Activated B cell treated with CpG ODN at 0.5 μM for 24 hours (primary cell): Measurements from ENCODE around the gene CCDC159. TPM values are rescaled to one million over a fixed set of nuclear protein-coding genes. Genes with fewer than 3 reads are reported as not detected.
A peak's percentile ranks its signal among the peaks of the same experiment; 100 is the strongest.

ENCODE experiments used
- ATAC-seq: fragments of 200-7000 bp; cut with Tn5 transposase; one replicate; pipeline ENCODE4 v1.10.0; 2021; ENCODE audit warnings: low read depth, mild to moderate bottlenecking, moderate library complexity
- CTCF ChIA-PET: fragments of 350-600 bp; sonication (Branson Sonifier 250); formaldehyde crosslinking; loops from one replicate; lab custom pipeline; 2021; ENCODE audit warnings: antibody characterized with exemption; lab: Charles Lee
- POLR2A ChIA-PET: fragments of 350-600 bp; sonication (Branson Sonifier 250); formaldehyde crosslinking; loops from one replicate; lab custom pipeline; 2021; ENCODE audit warnings: antibody characterized with exemption; lab: Charles Lee
- DNase-seq: peaks from one replicate; pipeline ENCODE4 v3.0.0; 2022
- H3K27ac Mint-ChIP-seq: one replicate; pipeline ENCODE4 v1.8.0; 2020; ENCODE audit warnings: mixed read lengths
- H3K27me3 Mint-ChIP-seq: one replicate; pipeline ENCODE4 v1.8.0; 2021; ENCODE audit warnings: mixed read lengths
- H3K36me3 Mint-ChIP-seq: one replicate; pipeline ENCODE4 v1.8.0; 2021; ENCODE audit warnings: low read depth, mixed read lengths
- H3K4me1 Mint-ChIP-seq: one replicate; pipeline ENCODE4 v1.8.0; 2021; ENCODE audit warnings: mixed read lengths
- H3K4me3 Mint-ChIP-seq: one replicate; pipeline ENCODE4 v1.8.0; 2020; ENCODE audit warnings: mild to moderate bottlenecking, mixed read lengths
- H3K9me3 Mint-ChIP-seq: one replicate; pipeline ENCODE4 v1.8.0; 2020; ENCODE audit warnings: mixed read lengths
- intact Hi-C: fragments of 100-400 bp; cut with micrococcal nuclease; formaldehyde crosslinking; loops from one replicate; pipeline ENCODE4 v1.15.1; 2024
- total RNA-seq: library from RNA; stranded (reverse); gene quantifications from 2 replicates; pipeline ENCODE4 v1.2.3, GENCODE V29; 2022
- TF ChIP-seq, protein P1 (sequence below): fragments of 200-600 bp; IDR thresholded peaks from one replicate; pipeline ENCODE4 v1.8.0; 2022; ENCODE audit warnings: antibody characterized with exemption, mild to moderate bottlenecking

Gene CCDC159
- total RNA-seq, 1 donor from 2014 or later: 32.1 TPM

DNA sequence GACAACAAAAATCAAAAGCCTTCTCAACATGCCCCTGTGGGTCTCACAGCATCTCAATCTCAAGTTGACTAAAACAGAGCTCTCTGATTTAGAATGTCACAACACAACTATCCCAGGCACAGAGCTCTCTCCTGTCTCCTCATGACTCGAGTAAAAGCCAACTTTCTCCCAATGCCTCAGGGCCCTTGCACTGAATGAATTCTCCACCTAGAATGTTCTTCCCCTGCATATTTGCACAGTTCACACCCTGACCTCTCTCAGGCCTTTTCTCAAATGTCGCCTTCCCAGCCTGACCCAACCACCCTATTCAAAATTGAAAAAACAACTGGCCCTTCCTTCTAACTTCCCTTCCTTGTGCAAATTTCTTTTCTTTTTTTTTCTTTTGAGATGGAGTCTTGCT is 24.4 kb downstream of the CCDC159 start:
- Mint-ChIP-seq H3K4me3 (no peak overlapping the region), H3K36me3 (peaks cover 30% of the 10 kb centered on the region), H3K27ac (no peak overlapping the region), H3K4me1 (peaks cover 6% of the 10 kb centered on the region), H3K27me3 (no peaks in the 10 kb centered on the region), H3K9me3 (no peaks in the 10 kb centered on the region)
- POLR2A ChIA-PET: interaction anchor here (0.6 kb wide), 1 partner anchor 43 kb away, joined by 9 read pairs; no protein-coding TSS in a partner anchor
- no peak for DNase-seq
- intact Hi-C loops: no loop called here
- no peak for ATAC-seq
- TF ChIP-seq, protein P1, sequence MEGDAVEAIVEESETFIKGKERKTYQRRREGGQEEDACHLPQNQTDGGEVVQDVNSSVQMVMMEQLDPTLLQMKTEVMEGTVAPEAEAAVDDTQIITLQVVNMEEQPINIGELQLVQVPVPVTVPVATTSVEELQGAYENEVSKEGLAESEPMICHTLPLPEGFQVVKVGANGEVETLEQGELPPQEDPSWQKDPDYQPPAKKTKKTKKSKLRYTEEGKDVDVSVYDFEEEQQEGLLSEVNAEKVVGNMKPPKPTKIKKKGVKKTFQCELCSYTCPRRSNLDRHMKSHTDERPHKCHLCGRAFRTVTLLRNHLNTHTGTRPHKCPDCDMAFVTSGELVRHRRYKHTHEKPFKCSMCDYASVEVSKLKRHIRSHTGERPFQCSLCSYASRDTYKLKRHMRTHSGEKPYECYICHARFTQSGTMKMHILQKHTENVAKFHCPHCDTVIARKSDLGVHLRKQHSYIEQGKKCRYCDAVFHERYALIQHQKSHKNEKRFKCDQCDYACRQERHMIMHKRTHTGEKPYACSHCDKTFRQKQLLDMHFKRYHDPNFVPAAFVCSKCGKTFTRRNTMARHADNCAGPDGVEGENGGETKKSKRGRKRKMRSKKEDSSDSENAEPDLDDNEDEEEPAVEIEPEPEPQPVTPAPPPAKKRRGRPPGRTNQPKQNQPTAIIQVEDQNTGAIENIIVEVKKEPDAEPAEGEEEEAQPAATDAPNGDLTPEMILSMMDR: no peak
- CTCF ChIA-PET: no interaction called here

DNA sequence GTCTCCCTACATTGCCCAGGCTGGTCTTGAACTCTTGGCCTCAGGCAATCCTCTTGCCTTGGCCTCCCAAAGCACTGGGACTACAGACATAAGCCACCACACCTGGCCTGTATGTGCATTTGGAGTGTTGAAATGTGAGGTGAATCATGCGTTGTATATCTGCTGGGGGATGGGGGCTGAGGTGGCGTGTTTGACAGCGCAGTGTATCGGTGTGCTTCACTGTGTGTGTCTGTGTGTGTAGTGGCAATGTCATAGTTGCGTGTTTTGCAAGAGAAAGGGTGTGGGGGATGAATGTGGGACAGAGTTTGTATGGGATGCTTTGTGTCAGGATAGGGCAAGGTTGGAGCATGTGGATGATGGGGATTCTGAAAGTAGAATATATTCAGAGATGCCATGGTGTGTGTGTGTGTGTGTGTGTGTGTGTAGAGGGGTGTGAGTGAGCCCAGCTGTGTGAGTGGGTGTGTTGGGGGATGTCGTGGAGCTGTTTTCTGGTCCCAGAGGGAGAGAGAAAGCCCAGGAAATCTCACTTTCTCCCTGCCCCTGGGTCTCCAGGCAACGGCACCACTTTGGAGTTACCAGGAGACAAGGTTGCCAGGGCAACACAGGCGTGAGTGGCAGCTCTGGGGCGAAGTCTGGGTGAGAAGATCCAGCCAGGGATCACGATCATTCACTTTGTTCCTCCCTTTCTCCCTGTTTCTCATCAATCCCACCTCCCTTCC is 27.0 kb downstream of the CCDC159 start:
- H3K4me3 Mint-ChIP-seq: no peak overlapping the region
- ChIA-PET CTCF (interaction anchor here (0.7 to 2.9 kb wide), 2 partner anchors 10 kb away, joined by 3 to 16 read pairs; partner anchors contain the start of gene EPOR), POLR2A (interaction anchor here (0.5 to 3.0 kb wide), 7 partner anchors 10 to 641 kb away, joined by 4 to 65 read pairs (median 15); partner anchors contain the start of genes CCDC159, EPOR and TMEM205)
- H3K36me3 Mint-ChIP-seq: peaks cover 27% of the 10 kb centered on the region
- no peak for ATAC-seq
- no peak for DNase-seq
- no peaks in the 10 kb centered on the region for H3K27me3 Mint-ChIP-seq
- H3K4me1 Mint-ChIP-seq: peaks cover 18% of the 10 kb centered on the region
- no peak overlapping the region for H3K27ac Mint-ChIP-seq
- TF ChIP-seq, protein P1: no peak
- intact Hi-C loops: no loop called here
- H3K9me3 Mint-ChIP-seq: no peaks in the 10 kb centered on the region

DNA sequence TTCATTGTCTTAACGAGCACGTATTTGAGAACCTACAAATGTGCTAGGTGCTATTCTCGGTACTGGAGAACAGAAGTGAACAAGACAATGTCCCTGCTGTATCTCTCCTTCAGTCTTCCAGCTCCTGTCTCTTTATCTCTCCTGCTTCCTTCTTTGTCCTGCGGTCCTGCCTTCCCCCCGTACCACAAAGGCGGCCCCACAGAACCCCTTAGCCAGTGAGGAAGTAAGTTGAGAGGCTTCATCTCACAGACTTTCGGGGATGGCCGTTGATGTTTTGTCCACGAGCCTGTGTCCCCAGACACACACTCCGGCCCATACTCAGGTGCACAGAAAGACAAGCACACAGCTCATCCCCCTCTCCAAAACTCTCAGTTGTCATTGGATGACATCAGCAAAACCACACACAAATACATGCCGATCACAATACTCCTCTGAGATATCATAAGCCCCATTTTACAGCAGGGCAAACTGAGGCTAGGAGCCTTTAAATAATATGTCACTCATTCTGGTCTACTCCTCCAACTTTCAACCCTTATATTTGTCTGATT is 27.6 kb downstream of the CCDC159 start:
- H3K4me1 Mint-ChIP-seq: peaks cover 18% of the 10 kb centered on the region
- POLR2A ChIA-PET: interaction anchor here (0.5 to 3.5 kb wide), 28 partner anchors 10 to 1123 kb away, joined by 3 to 65 read pairs (median 6); partner anchors contain the start of genes CCDC159, ECSIT, ELAVL3 and EPOR

DNA sequence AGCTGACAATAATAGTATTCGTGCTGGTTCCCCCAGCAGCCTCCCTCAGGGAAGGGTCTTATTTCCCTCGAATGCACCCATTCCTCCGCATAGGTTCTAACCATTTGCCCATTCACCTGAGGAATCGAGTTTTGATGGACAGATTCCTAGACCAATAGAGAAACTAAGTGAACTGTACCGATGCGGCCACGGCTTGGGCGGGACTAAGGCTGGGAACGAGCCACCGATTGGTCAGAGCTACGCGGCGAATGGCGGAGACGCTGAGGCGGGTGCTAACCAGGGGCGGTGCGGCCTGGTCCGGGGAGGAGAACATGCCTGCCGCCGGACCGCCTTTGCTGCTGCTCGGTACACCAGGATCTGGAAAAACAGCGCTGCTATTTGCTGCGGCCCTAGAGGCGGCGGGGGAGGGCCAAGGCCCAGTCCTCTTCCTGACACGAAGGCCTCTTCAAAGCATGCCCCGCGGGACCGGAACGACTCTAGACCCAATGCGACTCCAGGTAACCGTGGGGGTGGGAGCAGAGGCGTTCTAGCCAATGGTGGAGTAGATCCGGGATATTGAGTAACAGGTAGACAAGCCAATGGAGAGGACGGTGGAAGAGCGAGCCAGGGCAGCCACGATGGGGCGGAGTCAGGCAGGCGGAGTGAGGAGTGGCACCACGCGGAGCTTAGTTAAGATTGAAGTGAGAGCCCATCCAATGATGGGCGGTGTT is 28.3 kb downstream of the CCDC159 start, which contains the start of gene SWSAP1:
Gene SWSAP1 (plus strand): TSS at position 234 of the 710 bp plus-strand sequence. CDS start 15 bp downstream, at position 249.
- intact Hi-C loops: loop anchor here (1.0 kb wide), 4 partner anchors 9 to 61 kb away; partner anchors contain the start of genes CCDC159, ODAD3, PRKCSH and TMEM205
- peak; percentile 93 for DNase-seq
- peaks cover 17% of the 10 kb centered on the region for H3K4me1 Mint-ChIP-seq
- H3K36me3 Mint-ChIP-seq: peaks cover 17% of the 10 kb centered on the region
- no peak within 1 kb of the TSS for H3K27ac Mint-ChIP-seq
- no peaks in the 10 kb centered on the region for H3K27me3 Mint-ChIP-seq
- ChIA-PET CTCF (interaction anchor here (0.6 to 2.9 kb wide), 5 partner anchors 9 to 155 kb away, joined by 3 to 16 read pairs (median 4); partner anchors contain the start of genes CCDC159, ECSIT, EPOR and TMEM205), POLR2A (interaction anchor here (0.5 to 3.5 kb wide), 45 partner anchors 9 to 1583 kb away, joined by 3 to 65 read pairs (median 4); partner anchors contain the start of genes CCDC159, ECSIT, ELAVL3 and EPOR)
- H3K9me3 Mint-ChIP-seq: no peaks in the 10 kb centered on the region
- TF ChIP-seq, protein P1: no peak
- no peak within 1 kb of the TSS for H3K4me3 Mint-ChIP-seq
- ATAC-seq: peak; percentile 89

More for the DNA sequence above, 27.6 kb downstream of the CCDC159 start:
- Mint-ChIP-seq H3K4me3 (no peak overlapping the region), H3K9me3 (no peaks in the 10 kb centered on the region), H3K27me3 (no peaks in the 10 kb centered on the region), H3K36me3 (peaks cover 22% of the 10 kb centered on the region), H3K27ac (no peak overlapping the region)
- ATAC-seq (no peak), DNase-seq (no peak)
- intact Hi-C loops: loop anchor here (1.0 kb wide), 1 partner anchor 28 kb away; the partner anchor contains the start of genes CCDC159 and TMEM205
- TF ChIP-seq, protein P1: no peak
- CTCF ChIA-PET: interaction anchor here (1.7 to 2.9 kb wide), 2 partner anchors 10 to 109 kb away, joined by 8 to 16 read pairs; partner anchors contain the start of gene EPOR
